RWPE2 (cell line): Measurements from ENCODE around the gene UBE2G2.

Experiments used
- ATAC-seq: fragments of 200-7000 bp; cut with Tn5 transposase; 3 replicates; pipeline ENCODE4 v1.9.1; 2021; ENCODE audit warnings: low read depth
- DNase-seq: peaks from one replicate; pipeline ENCODE4 v3.0.0-alpha.2; 2020; ENCODE audit warnings: low spot score
- H3K27ac ChIP-seq: fragments of 450-650 bp; 2 replicates; pipeline ENCODE4 v1.5.1; 2017; ENCODE audit warnings: mild to moderate bottlenecking; ENCODE audit not compliant: poor library complexity, severe bottlenecking
- H3K27me3 ChIP-seq: fragments of 250-450 bp; sonication (Bioruptor Pico); 2 replicates; pipeline ENCODE4 v1.5.1; 2021; ENCODE audit warnings: mild to moderate bottlenecking, moderate library complexity; ENCODE audit not compliant: insufficient read depth, poor library complexity, severe bottlenecking
- H3K36me3 ChIP-seq: fragments of 250-450 bp; sonication (Bioruptor Pico); 2 replicates; pipeline ENCODE4 v1.5.1; 2020; ENCODE audit warnings: low read depth, mild to moderate bottlenecking, moderate library complexity
- H3K4me1 ChIP-seq: fragments of 250-450 bp; sonication (Bioruptor Pico); 2 replicates; pipeline ENCODE4 v1.5.1; 2021; ENCODE audit warnings: mild to moderate bottlenecking, moderate library complexity; ENCODE audit not compliant: insufficient read depth, poor library complexity, severe bottlenecking
- H3K4me3 ChIP-seq: fragments of 250-450 bp; sonication (Bioruptor Pico); 2 replicates; pipeline ENCODE4 v1.5.1; 2021; ENCODE audit warnings: mild to moderate bottlenecking, moderate library complexity; ENCODE audit not compliant: severe bottlenecking
- H3K9me3 ChIP-seq: fragments of 250-450 bp; sonication (Bioruptor Pico); 2 replicates; pipeline ENCODE4 v1.5.1; 2021; ENCODE audit warnings: mild to moderate bottlenecking, moderate library complexity; ENCODE audit not compliant: severe bottlenecking
- TF ChIP-seq, protein P1 (sequence below): fragments of 450-650 bp; IDR thresholded peaks from one replicate; pipeline ENCODE4 v1.5.1; 2017; ENCODE audit warnings: mild to moderate bottlenecking, moderate library complexity; ENCODE audit not compliant: poor library complexity, severe bottlenecking

Gene UBE2G2

GRCh38 chr21:44737706-44738354, 63.8 kb downstream of the UBE2G2 start:
- peaks cover 7% of the 10 kb centered on the region for H3K4me1 ChIP-seq
- TF ChIP-seq, protein P1, sequence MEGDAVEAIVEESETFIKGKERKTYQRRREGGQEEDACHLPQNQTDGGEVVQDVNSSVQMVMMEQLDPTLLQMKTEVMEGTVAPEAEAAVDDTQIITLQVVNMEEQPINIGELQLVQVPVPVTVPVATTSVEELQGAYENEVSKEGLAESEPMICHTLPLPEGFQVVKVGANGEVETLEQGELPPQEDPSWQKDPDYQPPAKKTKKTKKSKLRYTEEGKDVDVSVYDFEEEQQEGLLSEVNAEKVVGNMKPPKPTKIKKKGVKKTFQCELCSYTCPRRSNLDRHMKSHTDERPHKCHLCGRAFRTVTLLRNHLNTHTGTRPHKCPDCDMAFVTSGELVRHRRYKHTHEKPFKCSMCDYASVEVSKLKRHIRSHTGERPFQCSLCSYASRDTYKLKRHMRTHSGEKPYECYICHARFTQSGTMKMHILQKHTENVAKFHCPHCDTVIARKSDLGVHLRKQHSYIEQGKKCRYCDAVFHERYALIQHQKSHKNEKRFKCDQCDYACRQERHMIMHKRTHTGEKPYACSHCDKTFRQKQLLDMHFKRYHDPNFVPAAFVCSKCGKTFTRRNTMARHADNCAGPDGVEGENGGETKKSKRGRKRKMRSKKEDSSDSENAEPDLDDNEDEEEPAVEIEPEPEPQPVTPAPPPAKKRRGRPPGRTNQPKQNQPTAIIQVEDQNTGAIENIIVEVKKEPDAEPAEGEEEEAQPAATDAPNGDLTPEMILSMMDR = no peak
- peaks cover 2% of the 10 kb centered on the region for H3K9me3 ChIP-seq
- no peak for ATAC-seq
- no peak for DNase-seq
- no peaks in the 10 kb centered on the region for H3K27me3 ChIP-seq
- no peak overlapping the region for H3K27ac ChIP-seq
- no peaks in the 10 kb centered on the region for H3K36me3 ChIP-seq
- H3K4me3 ChIP-seq = no peak overlapping the region

DNA sequence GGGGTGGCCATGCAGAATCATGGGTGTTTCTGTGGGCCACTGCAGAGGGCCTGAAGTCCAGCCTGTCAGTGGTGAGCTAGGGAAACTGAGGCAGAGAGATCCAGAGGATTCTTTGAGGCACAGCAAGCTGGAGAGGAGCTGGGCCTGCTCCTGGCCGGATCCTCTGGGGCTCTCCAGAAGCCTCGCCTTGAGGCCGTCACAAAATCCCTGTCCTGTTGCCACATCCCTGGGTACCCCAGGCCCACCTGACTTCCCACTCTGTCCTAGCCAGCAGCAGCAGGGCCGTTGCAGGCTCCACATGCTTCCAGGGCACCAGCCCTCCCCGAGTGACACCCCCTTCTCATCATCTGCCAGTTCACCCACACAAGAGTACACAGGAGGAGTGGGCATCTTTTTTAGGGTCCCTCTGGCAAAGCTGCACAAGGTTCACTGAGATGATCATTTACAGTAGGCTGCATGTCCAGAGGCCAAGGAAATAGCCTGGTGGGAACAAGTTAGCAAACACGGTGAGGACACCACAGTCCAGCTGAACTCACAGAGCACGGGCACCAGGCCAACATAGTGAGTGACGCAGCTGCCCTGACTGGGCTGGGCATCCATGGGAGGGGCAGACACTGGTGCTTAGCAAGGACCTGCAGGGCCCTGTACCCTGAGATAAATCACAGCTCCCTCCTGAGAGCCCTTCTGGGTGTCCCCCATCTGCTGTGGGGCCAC, 65.2 kb downstream of the UBE2G2 start:
- Histone ChIP-seq H3K4me1 (peaks cover 7% of the 10 kb centered on the region), H3K9me3 (peaks cover 2% of the 10 kb centered on the region), H3K27me3 (no peaks in the 10 kb centered on the region), H3K4me3 (no peak overlapping the region), H3K36me3 (no peaks in the 10 kb centered on the region), H3K27ac (no peak overlapping the region)
- TF ChIP-seq, protein P1 = no peak
- no peak for DNase-seq
- peak; percentile 75 for ATAC-seq

GRCh38 chr21:44735821-44736220, 65.8 kb downstream of the UBE2G2 start:
- no peak overlapping the region for H3K4me3 ChIP-seq
- no peak for DNase-seq
- H3K27ac ChIP-seq = no peak overlapping the region
- ATAC-seq = no peak
- H3K4me1 ChIP-seq = peaks cover 7% of the 10 kb centered on the region
- H3K36me3 ChIP-seq = no peaks in the 10 kb centered on the region
- H3K9me3 ChIP-seq = peaks cover 2% of the 10 kb centered on the region
- H3K27me3 ChIP-seq = peaks cover 5% of the 10 kb centered on the region
- TF ChIP-seq, protein P1 = no peak

GRCh38 chr21:44734841-44735240, 66.8 kb downstream of the UBE2G2 start:
- H3K36me3 ChIP-seq = no peaks in the 10 kb centered on the region
- ATAC-seq (no peak), DNase-seq (no peak)
- no peak overlapping the region for H3K4me3 ChIP-seq
- peaks cover 7% of the 10 kb centered on the region for H3K4me1 ChIP-seq
- H3K27ac ChIP-seq = no peak overlapping the region
- TF ChIP-seq, protein P1 = no peak
- H3K27me3 ChIP-seq = peaks cover 5% of the 10 kb centered on the region
- H3K9me3 ChIP-seq = peaks cover 2% of the 10 kb centered on the region
